Osteocyte (in vitro differentiated cells): ENCODE data around the gene HIF3A. TPM values are rescaled to one million over a fixed set of nuclear protein-coding genes. Genes with fewer than 3 reads are reported as not detected.
A peak's percentile ranks its signal among the peaks of the same experiment; 100 is the strongest.

Source experiments
- DNase-seq: peaks from one replicate; pipeline ENCODE4 v3.0.0; 2021; ENCODE audit warnings: mixed read lengths; ENCODE audit not compliant: unreplicated experiment; ENCODE audit errors: extremely low spot score
- H3K27ac Mint-ChIP-seq: one replicate; pipeline ENCODE4 v1.8.0; 2021; ENCODE audit warnings: mild to moderate bottlenecking, mixed read lengths; ENCODE audit not compliant: unreplicated experiment
- H3K27me3 Mint-ChIP-seq: one replicate; pipeline ENCODE4 v1.8.0; 2021; ENCODE audit warnings: mixed read lengths; ENCODE audit not compliant: unreplicated experiment
- H3K36me3 Mint-ChIP-seq: one replicate; pipeline ENCODE4 v1.8.0; 2021; ENCODE audit warnings: mixed read lengths; ENCODE audit not compliant: unreplicated experiment
- H3K4me1 Mint-ChIP-seq: one replicate; pipeline ENCODE4 v1.8.0; 2021; ENCODE audit warnings: mixed read lengths; ENCODE audit not compliant: unreplicated experiment
- H3K4me3 Mint-ChIP-seq: one replicate; pipeline ENCODE4 v1.8.0; 2021; ENCODE audit warnings: mild to moderate bottlenecking, moderate library complexity, mixed read lengths; ENCODE audit not compliant: unreplicated experiment
- H3K9me3 Mint-ChIP-seq: one replicate; pipeline ENCODE4 v1.8.0; 2021; ENCODE audit warnings: mixed read lengths; ENCODE audit not compliant: unreplicated experiment
- long read RNA-seq: library from polyadenylated mRNA; unstranded; transcript quantifications from one replicate; pipeline ENCODE4 v2.0.0, GENCODE V29; 2021
- total RNA-seq: library from RNA; stranded (reverse); gene quantifications from 2 replicates; pipeline ENCODE4 v1.2.1, GENCODE V29; 2021
- TF ChIP-seq, protein P1 (sequence below): fragments of 200-600 bp; sonication (generic); IDR thresholded peaks from 2 replicates; pipeline ENCODE4 v1.5.0; 2021; ENCODE audit warnings: antibody characterized with exemption, mild to moderate bottlenecking, moderate library complexity

Gene HIF3A
- total RNA-seq: 77.5 and 101 TPM in 2 replicates
- long read RNA-seq, partial matches to known transcripts: 0 of 3 reads
- long read RNA-seq, other reads (novel, unspliced or antisense): 2 of 3 reads

DNA sequence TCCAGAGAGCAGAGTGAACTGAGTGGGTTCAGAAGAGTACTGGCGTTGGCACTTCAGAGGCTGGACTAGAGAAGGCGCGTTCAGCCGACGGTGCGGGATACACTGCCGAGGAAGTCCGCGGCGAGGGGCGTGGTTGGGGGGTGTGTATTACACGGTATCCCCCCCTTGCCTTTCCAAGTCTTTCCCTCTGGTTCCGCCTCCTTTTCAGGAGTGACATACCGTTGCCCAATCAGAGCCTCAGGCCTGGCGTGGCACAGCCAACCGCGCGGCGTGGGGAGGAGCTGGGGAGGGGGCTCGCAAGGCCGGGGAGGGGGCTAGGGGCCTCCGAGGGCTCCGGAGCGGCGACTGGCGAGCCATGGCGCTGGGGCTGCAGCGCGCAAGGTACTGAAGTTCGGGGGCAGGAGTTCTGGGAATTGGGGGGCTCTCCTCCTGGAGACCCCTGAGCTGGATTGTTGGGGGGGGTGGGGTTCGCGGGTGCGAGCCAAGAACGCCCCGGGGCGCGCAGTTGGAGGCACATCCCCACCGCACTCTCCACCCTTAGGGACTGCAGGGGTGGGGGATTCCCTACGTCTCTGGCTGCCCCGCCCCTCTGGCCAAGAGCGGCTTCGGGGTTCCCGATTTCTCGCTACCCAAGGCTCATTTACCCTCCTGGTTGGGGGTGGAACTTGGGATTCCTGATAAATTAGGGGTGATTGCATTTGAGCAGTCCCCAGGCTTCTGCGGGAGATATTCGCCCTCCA is at the start of gene HIF3A:
HIF3A (plus strand) TSS at position 321 of the 740 bp plus-strand sequence; CDS start at position 356, 35 bp downstream.
- Mint-ChIP-seq H3K9me3 (no peaks in the 10 kb centered on the region), H3K27ac (peak within 1 kb of the TSS; percentile 96), H3K27me3 (no peaks in the 10 kb centered on the region), H3K36me3 (no peaks in the 10 kb centered on the region), H3K4me1 (peaks cover 46% of the 10 kb centered on the region), H3K4me3 (peak within 1 kb of the TSS; percentile 78)
- peak; percentile 92 for DNase-seq
- TF ChIP-seq, protein P1, sequence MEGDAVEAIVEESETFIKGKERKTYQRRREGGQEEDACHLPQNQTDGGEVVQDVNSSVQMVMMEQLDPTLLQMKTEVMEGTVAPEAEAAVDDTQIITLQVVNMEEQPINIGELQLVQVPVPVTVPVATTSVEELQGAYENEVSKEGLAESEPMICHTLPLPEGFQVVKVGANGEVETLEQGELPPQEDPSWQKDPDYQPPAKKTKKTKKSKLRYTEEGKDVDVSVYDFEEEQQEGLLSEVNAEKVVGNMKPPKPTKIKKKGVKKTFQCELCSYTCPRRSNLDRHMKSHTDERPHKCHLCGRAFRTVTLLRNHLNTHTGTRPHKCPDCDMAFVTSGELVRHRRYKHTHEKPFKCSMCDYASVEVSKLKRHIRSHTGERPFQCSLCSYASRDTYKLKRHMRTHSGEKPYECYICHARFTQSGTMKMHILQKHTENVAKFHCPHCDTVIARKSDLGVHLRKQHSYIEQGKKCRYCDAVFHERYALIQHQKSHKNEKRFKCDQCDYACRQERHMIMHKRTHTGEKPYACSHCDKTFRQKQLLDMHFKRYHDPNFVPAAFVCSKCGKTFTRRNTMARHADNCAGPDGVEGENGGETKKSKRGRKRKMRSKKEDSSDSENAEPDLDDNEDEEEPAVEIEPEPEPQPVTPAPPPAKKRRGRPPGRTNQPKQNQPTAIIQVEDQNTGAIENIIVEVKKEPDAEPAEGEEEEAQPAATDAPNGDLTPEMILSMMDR: no peak

DNA sequence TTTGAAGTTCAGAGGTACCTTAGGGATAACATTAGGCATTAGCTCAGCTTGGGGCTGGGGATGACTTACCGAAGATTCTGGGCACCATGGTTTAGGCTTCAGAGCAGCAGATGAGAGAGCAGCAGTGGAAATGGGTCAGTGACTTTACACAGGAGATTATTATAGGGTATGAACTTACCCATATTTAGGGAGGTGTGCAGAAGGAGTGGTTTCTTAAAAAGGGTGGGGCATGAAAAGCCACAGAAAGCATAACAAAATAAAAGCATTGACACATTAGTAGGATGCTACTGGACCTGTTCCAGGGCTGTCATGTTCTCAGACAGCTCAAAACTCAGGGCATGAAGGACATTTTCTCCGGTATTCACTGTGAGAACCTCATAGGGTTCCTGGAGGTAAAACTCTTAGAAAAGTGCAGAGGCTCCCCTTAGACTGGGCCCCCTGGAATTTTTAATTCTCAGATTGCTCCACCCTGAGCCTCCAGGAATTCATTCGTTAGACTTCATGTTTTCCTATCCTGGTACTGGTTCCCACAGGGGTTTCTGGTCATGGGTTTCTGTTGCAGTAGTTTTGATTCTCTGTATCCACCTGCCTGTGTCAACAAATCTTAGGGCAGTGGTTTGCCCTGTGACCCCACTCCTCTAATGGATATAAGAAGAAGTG is 46.6 kb upstream of the HIF3A start:
- no peak overlapping the region for H3K27ac Mint-ChIP-seq
- TF ChIP-seq, protein P1: no peak

DNA sequence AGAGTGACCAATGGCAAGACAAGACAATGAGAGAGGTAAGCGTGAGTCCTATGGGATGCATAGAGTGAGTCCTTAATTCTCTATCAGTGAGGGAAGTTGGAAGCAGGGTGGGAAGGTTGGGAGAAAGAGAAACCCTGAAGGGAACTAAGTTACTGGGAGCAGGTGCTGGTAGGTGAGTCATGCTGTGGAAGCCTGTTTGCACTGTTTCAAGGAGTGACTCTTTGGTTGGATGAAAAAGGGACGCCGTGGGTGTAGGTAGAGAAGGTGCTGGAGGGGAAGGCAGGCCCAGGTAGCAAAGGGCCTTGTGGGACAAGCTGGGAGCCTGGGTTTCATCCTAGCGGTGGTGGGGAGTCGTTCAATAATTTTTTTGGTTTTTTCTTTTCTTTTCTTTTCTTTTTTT is 45.4 kb upstream of the HIF3A start:
- H3K27ac Mint-ChIP-seq: no peak overlapping the region
- H3K27me3 Mint-ChIP-seq: peaks cover 74% of the 10 kb centered on the region
- no peak overlapping the region for H3K4me3 Mint-ChIP-seq
- H3K36me3 Mint-ChIP-seq: no peaks in the 10 kb centered on the region
- no peaks in the 10 kb centered on the region for H3K9me3 Mint-ChIP-seq
- TF ChIP-seq, protein P1: no peak
- peaks cover 2% of the 10 kb centered on the region for H3K4me1 Mint-ChIP-seq
- no peak for DNase-seq

More for the DNA sequence above, 46.6 kb upstream of the HIF3A start:
- H3K9me3 Mint-ChIP-seq: no peaks in the 10 kb centered on the region
- no peak overlapping the region for H3K4me3 Mint-ChIP-seq
- H3K36me3 Mint-ChIP-seq: no peaks in the 10 kb centered on the region
- peaks cover 2% of the 10 kb centered on the region for H3K4me1 Mint-ChIP-seq
- H3K27me3 Mint-ChIP-seq: peaks cover 81% of the 10 kb centered on the region
- DNase-seq: no peak

DNA sequence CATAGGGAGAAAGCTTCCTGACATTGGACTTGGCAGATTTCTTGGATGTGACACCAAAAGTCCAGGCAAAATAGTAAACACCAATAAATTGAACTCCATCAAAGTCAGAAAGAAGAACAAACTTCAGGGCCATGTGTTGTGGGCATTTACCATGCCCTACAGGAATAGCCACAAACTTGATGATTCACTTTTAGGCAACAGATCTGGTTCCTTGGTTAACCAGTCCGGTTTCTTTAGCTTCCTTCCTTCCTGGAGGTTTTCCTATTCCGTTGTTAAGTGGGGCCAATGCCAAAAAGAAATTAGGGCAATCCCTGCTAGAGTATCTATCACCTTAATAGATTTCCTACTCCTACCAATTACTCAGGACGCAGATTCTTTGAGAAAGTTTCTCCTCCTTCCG is 42.1 kb upstream of the HIF3A start:
- no peaks in the 10 kb centered on the region for H3K36me3 Mint-ChIP-seq

More for the DNA sequence above, 42.1 kb upstream of the HIF3A start:
- Mint-ChIP-seq H3K9me3 (no peaks in the 10 kb centered on the region), H3K27me3 (peaks cover 65% of the 10 kb centered on the region), H3K4me1 (peaks cover 3% of the 10 kb centered on the region), H3K27ac (no peak overlapping the region), H3K4me3 (no peak overlapping the region)
- TF ChIP-seq, protein P1: no peak
- DNase-seq: no peak
